ENCODE measurements around the gene CISTR. TPM values are rescaled to one million over a fixed set of nuclear protein-coding genes. Genes with fewer than 3 reads are reported as not detected.

The CISTR gene
- total and polyA plus RNA-seq, 4 donors, result not detected

- Histone ChIP-seq H3K27ac (ENCODE audit: low read depth in 1 of 2, low read length in 1 of 2) (no peak overlapping the region), H3K4me1 (ENCODE audit: control insufficient read depth in 5 of 5, insufficient read depth in 5 of 5, low read length in 5 of 5) (no peaks in the 10 kb centered on the region), H3K36me3 (ENCODE audit: control insufficient read depth in 4 of 4, insufficient read depth in 4 of 4, low read length in 4 of 4) (no peaks in the 10 kb centered on the region), H3K9ac (ENCODE audit: insufficient read depth in 1 of 2, low read length in 2 of 2) (no peak overlapping the region), H3K4me3 (no peak overlapping the region), H3K27me3 (ENCODE audit: control insufficient read depth in 3 of 3, insufficient read depth in 3 of 3, low read length in 2 of 3) (peaks cover 0 to 15% (median 3%) of the 10 kb centered on the region in 3 donors), H3K9me3 (ENCODE audit: control insufficient read depth in 4 of 4, insufficient read depth in 3 of 4, low read length in 3 of 4) (no peaks in the 10 kb centered on the region)
- no peak for TF ChIP-seq CTCF (IDR thresholded peaks at IDR 0.05; ENCODE audit: control extremely low read depth, extremely low read depth)
- no peak for ATAC-seq (ENCODE audit: insufficient read depth, low FRiP score)
- no peak for DNase-seq
- WGBS, 2 donors, result 75 to 78% methylated on average over 7 of the region's 7 CpGs
These were observed 34.6 kb upstream of the CISTR start for GRCh38 chr12:53786411-53786810.

- DNase-seq, result no peak
- Histone ChIP-seq H3K9ac (ENCODE audit: insufficient read depth in 1 of 2, low read length in 2 of 2) (no peak overlapping the region), H3K27me3 (ENCODE audit: control insufficient read depth in 3 of 3, insufficient read depth in 3 of 3, low read length in 2 of 3) (peaks cover 0 to 24% (median 7%) of the 10 kb centered on the region in 3 donors), H3K27ac (ENCODE audit: low read depth in 1 of 2, low read length in 1 of 2) (no peak overlapping the region), H3K4me3 (no peak overlapping the region), H3K9me3 (ENCODE audit: control insufficient read depth in 4 of 4, insufficient read depth in 3 of 4, low read length in 3 of 4) (no peaks in the 10 kb centered on the region), H3K4me1 (ENCODE audit: control insufficient read depth in 5 of 5, insufficient read depth in 5 of 5, low read length in 5 of 5) (no peaks in the 10 kb centered on the region), H3K36me3 (ENCODE audit: control insufficient read depth in 4 of 4, insufficient read depth in 4 of 4, low read length in 4 of 4) (no peaks in the 10 kb centered on the region)
- WGBS, 2 donors, result 80 to 86% methylated on average over 2 of the region's 2 CpGs
- ATAC-seq (ENCODE audit: insufficient read depth, low FRiP score), result no peak
- TF ChIP-seq CTCF (IDR thresholded peaks at IDR 0.05; ENCODE audit: control extremely low read depth, extremely low read depth), result no peak
These were observed 33.4 kb upstream of the CISTR start for GRCh38 chr12:53785161-53785560.

GRCh38 chr12:53782093-53782703, 30.4 kb upstream of the CISTR start:
- H3K4me3 ChIP-seq, result no peak overlapping the region
- peaks cover 0 to 24% (median 11%) of the 10 kb centered on the region in 3 donors for H3K27me3 ChIP-seq (ENCODE audit: control insufficient read depth in 3 of 3, insufficient read depth in 3 of 3, low read length in 2 of 3)
- peaks cover 0 to 1% (median 0%) of the 10 kb centered on the region in 5 donors for H3K4me1 ChIP-seq (ENCODE audit: control insufficient read depth in 5 of 5, insufficient read depth in 5 of 5, low read length in 5 of 5)
- H3K36me3 ChIP-seq (ENCODE audit: control insufficient read depth in 4 of 4, insufficient read depth in 4 of 4, low read length in 4 of 4), result no peaks in the 10 kb centered on the region
- no peak overlapping the region for H3K9ac ChIP-seq (ENCODE audit: insufficient read depth in 1 of 2, low read length in 2 of 2)
- no peak overlapping the region for H3K27ac ChIP-seq (ENCODE audit: low read depth in 1 of 2, low read length in 1 of 2)
- ATAC-seq (ENCODE audit: insufficient read depth, low FRiP score) (no peak), DNase-seq (no peak)
- TF ChIP-seq CTCF (IDR thresholded peaks at IDR 0.05; ENCODE audit: control extremely low read depth, extremely low read depth), result no peak
- WGBS, 2 donors, result 72 to 80% methylated on average over 8 of the region's 8 CpGs
- H3K9me3 ChIP-seq (ENCODE audit: control insufficient read depth in 4 of 4, insufficient read depth in 3 of 4, low read length in 3 of 4), result no peaks in the 10 kb centered on the region
